ENCODE measurements around the gene CLEC16A. TPM values are rescaled to one million over a fixed set of nuclear protein-coding genes. Genes with fewer than 3 reads are reported as not detected.

The CLEC16A gene
- total and polyA plus RNA-seq, 2 experiments from 2014 or later, result 9.9 to 24.1 TPM

- Histone ChIP-seq H4K20me1 (replicated peaks; ENCODE audit: insufficient read depth) (no peaks in the 10 kb centered on the region), H3K4me1 (ENCODE audit: insufficient read depth) (no peaks in the 10 kb centered on the region), H3K27me3 (ENCODE audit: insufficient read depth) (no peaks in the 10 kb centered on the region), H3K9me2 (ENCODE audit: insufficient read depth) (no peaks in the 10 kb centered on the region), H3K36me3 (ENCODE audit: insufficient read depth) (no peaks in the 10 kb centered on the region), H3K4me2 (no peak overlapping the region), H3F3A (replicated peaks; ENCODE audit: low read depth) (no peaks in the 10 kb centered on the region), H3K27ac (ENCODE audit: low read depth) (no peak overlapping the region), H3K79me2 (replicated peaks; ENCODE audit: insufficient read depth) (no peaks in the 10 kb centered on the region), H2AFZ (no peak overlapping the region), H3K4me3 (no peak overlapping the region)
- no peak for ATAC-seq
- Mint-ChIP-seq H3K9me3 (no peaks in the 10 kb centered on the region), H3K27ac (no peak overlapping the region), H3K4me1 (no peaks in the 10 kb centered on the region), H3K4me3 (no peak overlapping the region), H3K27me3 (ENCODE audit: insufficient read depth, low read depth, poor library complexity) (peaks cover 3% of the 10 kb centered on the region), H3K36me3 (ENCODE audit: low read depth) (no peaks in the 10 kb centered on the region)
- no peak for DNase-seq (ENCODE audit: low spot score)
- TF ChIP-seq ETS1 (IDR thresholded peaks at IDR 0.05) (no peak), EZH2 (IDR thresholded peaks at IDR 0.05; ENCODE audit: low read depth, unreplicated experiment) (no peak), ZNF331 (CRISPR knock-in tag; IDR thresholded peaks at IDR 0.05; ENCODE audit: low read depth) (no peak), REST (IDR thresholded peaks at IDR 0.05; ENCODE audit: unreplicated experiment) (no peak)
Observed at GRCh38 chr16:11147754-11148444, 203.5 kb downstream of the CLEC16A start.

- no peak overlapping the region for H3K27ac ChIP-seq (ENCODE audit: low read depth)
- no peak overlapping the region for H3K4me2 ChIP-seq
- no peaks in the 10 kb centered on the region for H3K9me3 Mint-ChIP-seq
- no peaks in the 10 kb centered on the region for H3K4me1 Mint-ChIP-seq
- H3K79me2 ChIP-seq (replicated peaks; ENCODE audit: insufficient read depth), result no peaks in the 10 kb centered on the region
- H4K20me1 ChIP-seq (replicated peaks; ENCODE audit: insufficient read depth), result no peaks in the 10 kb centered on the region
- no peak overlapping the region for H2AFZ ChIP-seq
- DNase-seq (ENCODE audit: low spot score) (no peak), ATAC-seq (no peak)
- no peaks in the 10 kb centered on the region for H3K4me1 ChIP-seq (ENCODE audit: insufficient read depth)
- no peaks in the 10 kb centered on the region for H3K36me3 ChIP-seq (ENCODE audit: insufficient read depth)
- H3K36me3 Mint-ChIP-seq (ENCODE audit: low read depth), result no peaks in the 10 kb centered on the region
- H3K27me3 ChIP-seq (ENCODE audit: insufficient read depth), result no peaks in the 10 kb centered on the region
- no peak overlapping the region for H3K4me3 ChIP-seq
- no peak overlapping the region for H3K4me3 Mint-ChIP-seq
- no peaks in the 10 kb centered on the region for H3F3A ChIP-seq (replicated peaks; ENCODE audit: low read depth)
- H3K9me2 ChIP-seq (ENCODE audit: insufficient read depth), result no peaks in the 10 kb centered on the region
- no peak overlapping the region for H3K27ac Mint-ChIP-seq
- peaks cover 5% of the 10 kb centered on the region for H3K27me3 Mint-ChIP-seq (ENCODE audit: insufficient read depth, low read depth, poor library complexity)
- TF ChIP-seq CREB1 (CRISPR knock-in tag; IDR thresholded peaks at IDR 0.05; ENCODE audit: low read depth) (no peak), ETS1 (IDR thresholded peaks at IDR 0.05) (no peak), JUNB (IDR thresholded peaks at IDR 0.05; ENCODE audit: unreplicated experiment) (no peak), NANOG (IDR thresholded peaks at IDR 0.05; ENCODE audit: borderline replicate concordance) (no peak), CTCF (conservative IDR thresholded peaks at IDR 0.05; ENCODE audit: low read depth in 2 of 2) (no peak)
Observed at GRCh38 chr16:11149011-11149616, 204.8 kb downstream of the CLEC16A start.

Data from GM23338 (cell line).